Lower leg skin (tissue), 4 donors: Measurements from ENCODE around the gene ATAD3C. TPM values are rescaled to one million over a fixed set of nuclear protein-coding genes. Genes with fewer than 3 reads are reported as not detected.

Source experiments
- DNase-seq, 2 donors: peaks; one replicate each; pipeline ENCODE4 v3.0.0-alpha.2; 2019; ENCODE audit warnings: low spot score in 2 of 2
- H3K4me3 ChIP-seq: fragments of 200-600 bp; sonication (generic); 2 replicates; pipeline ENCODE4 v1.5.1; 2017; ENCODE audit warnings: mild to moderate bottlenecking, low read depth; ENCODE audit not compliant: poor library complexity, severe bottlenecking
- CTCF ChIP-seq, 3 donors: fragments of 450-650 bp; IDR thresholded peaks; one replicate each; pipeline ENCODE4 v1.5.1; 2016; ENCODE audit warnings: antibody characterized with exemption in 3 of 3, mild to moderate bottlenecking in 3 of 3, moderate library complexity in 2 of 3
- POLR2A ChIP-seq, 2 donors: fragments of 450-650 bp; IDR thresholded peaks; one replicate each; pipeline ENCODE4 v1.6.1; 2016 to 2017; ENCODE audit warnings: antibody characterized with exemption in 2 of 2, mild to moderate bottlenecking in 1 of 2, moderate library complexity in 1 of 2
- WGBS, 2 donors: methylation state at CpG; one replicate each; pipeline ENCODE4 v1.1.5; 2018; 5-methylcytosine and 5-hydroxymethylcytosine counted together
- intact Hi-C: fragments of 100-400 bp; cut with DNase I; formaldehyde crosslinking; loops from one replicate; pipeline ENCODE4 v1.15.0; 2023; ENCODE audit warnings: low total_unique reads
- total RNA-seq, 4 donors: library from RNA; depleted of rRNA; stranded (reverse); fragments of >200 nt; gene quantifications; one replicate each; pipeline ENCODE4 v1.1.0, GENCODE V29; 2016

ATAD3C gene
- total RNA-seq, 4 donors from 2014 or later, result 0.17 to 2.1 (median 0.63) TPM

DNA sequence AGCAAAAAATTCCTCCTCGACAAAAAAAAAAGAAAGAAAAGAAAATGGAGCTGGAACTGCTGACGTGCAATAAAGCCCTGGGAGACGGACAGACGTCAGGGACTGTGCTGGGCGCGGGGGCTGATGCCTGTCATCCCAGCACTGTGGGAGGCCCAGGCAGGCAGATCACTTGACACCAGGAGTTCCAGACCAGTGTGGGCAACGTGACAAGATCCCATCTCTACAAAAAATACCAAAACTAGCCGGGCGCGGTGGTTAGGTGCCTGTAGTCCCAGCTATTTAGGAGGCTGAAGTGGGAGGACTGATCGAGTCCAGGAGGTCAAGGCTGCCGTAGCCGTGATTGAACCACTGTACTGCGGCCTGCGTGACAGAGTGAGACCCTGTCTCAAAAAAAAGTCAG, 24.8 kb upstream of the ATAD3C start:
- H3K4me3 ChIP-seq, result no peak overlapping the region
- TF ChIP-seq POLR2A (IDR thresholded peaks at IDR 0.05), result no peak
- TF ChIP-seq CTCF (IDR thresholded peaks at IDR 0.05), result no peak
- no peak for DNase-seq
- intact Hi-C loops, result no loop called here
- WGBS, 2 donors, result 75 to 88% methylated on average over 15 of the region's 15 CpGs

GRCh38 chr1:1425426-1425752, 24.1 kb upstream of the ATAD3C start:
- H3K4me3 ChIP-seq, result no peak overlapping the region
- 73 to 75% methylated on average over 12 of the region's 12 CpGs for WGBS, 2 donors
- intact Hi-C loops, result no loop called here
- no peak for TF ChIP-seq CTCF (IDR thresholded peaks at IDR 0.05)
- no peak for TF ChIP-seq POLR2A (IDR thresholded peaks at IDR 0.05)
- DNase-seq, result no peak

GRCh38 chr1:1425753-1426495, 23.6 kb upstream of the ATAD3C start:
- WGBS, 2 donors, result 46 to 54% methylated on average over 16 to 20 of the region's 33 CpGs
- intact Hi-C loops, result no loop called here
- TF ChIP-seq CTCF (IDR thresholded peaks at IDR 0.05), result no peak
- no peak for DNase-seq
- H3K4me3 ChIP-seq, result no peak overlapping the region

GRCh38 chr1:1426496-1427105, 22.9 kb upstream of the ATAD3C start:
- no peak for DNase-seq
- H3K4me3 ChIP-seq, result no peak overlapping the region
- 45 to 56% methylated on average over 18 to 19 of the region's 19 CpGs for WGBS, 2 donors
- intact Hi-C loops, result no loop called here
- no peak for TF ChIP-seq POLR2A (IDR thresholded peaks at IDR 0.05)
- TF ChIP-seq CTCF (IDR thresholded peaks at IDR 0.05), result no peak

- H3K4me3 ChIP-seq, result peak overlapping the region; percentile 35
- no peak for DNase-seq
- intact Hi-C loops, result no loop called here
- 22 to 32% methylated on average over 19 to 44 of the region's 66 CpGs for WGBS, 2 donors
- TF ChIP-seq CTCF (IDR thresholded peaks at IDR 0.05) (no peak), POLR2A (IDR thresholded peaks at IDR 0.05) (no peak)
Observed at GRCh38 chr1:1427106-1427819, 22.2 kb upstream of the ATAD3C start.
